8988T (cell line): Measurements from ENCODE around the gene FAM20C.

Experiments used
- DNase-seq: peaks from one replicate; pipeline ENCODE4 v3.0.0; 2011

The FAM20C gene

DNA sequence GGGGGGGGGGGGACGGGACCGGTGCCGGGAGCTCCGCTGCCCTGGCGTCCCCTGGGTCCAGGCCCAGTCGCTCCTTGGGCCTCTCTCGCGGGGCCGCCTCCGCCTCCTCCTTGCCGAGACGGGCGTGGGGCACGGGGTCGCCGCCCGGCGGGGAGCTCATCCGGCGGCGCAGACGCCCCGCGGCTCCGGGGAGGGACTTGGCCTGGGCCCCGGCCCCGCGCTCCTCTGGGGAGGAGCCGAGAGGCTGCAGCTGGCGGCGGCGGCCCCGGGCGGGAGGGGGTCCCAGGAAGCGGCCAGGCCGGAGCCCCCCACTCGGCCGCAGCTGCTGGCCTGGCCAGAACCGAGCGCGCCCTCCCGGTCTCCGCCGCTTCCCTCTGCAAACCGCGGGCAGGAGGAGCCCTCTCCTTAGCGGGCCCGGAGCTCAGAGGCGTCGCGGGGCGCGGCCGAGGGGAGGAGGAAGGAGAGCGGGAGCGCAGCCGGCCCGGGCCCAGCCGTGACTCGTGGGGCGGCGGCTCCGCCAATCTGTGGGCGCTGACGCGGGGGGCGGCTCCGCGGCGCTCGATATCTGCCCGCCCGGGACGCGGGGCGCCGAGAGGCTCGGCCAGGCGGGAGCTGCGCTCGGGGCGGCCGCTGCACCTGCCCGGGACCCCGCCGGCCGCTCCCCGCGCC, at the start of gene FAM20C:
TSS of gene FAM20C (plus strand) at position 591 of the 669 bp plus-strand sequence. CDS start 629 bp downstream, outside the sequence.
- DNase-seq: peak; percentile 85

DNA sequence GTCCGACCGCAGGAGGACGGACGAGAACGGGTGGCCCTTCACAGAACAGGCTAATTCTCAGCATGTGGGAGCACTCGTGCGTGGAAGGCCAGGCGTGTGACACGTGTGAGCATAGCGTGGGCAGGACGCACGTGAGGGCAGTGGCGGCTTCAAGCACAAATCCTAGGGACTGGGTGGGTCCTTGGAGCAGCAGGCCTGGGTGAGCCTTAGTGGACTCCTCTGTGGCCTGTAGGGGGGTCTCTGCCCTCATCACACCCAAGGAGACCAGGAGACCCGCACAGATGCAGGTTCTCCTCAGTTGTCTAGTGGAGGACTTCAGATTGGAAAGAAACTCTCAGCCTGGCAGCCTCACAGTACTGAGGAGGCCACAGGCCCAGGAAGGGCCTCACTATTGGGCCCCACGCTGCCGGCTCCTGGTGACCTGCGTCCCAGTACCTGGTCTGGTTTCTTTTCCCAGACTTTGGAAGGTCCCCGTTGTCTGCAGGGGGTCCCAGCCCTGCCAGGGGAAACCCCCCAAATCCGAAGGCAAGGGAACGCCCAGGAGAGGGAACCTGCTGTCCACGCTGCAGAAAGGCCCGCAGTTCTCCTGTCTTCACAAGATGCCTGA, 49.1 kb upstream of the FAM20C start:
- no peak for DNase-seq

- DNase-seq: no peak
Measured at GRCh38 chr7:143811-144453, 48.4 kb upstream of the FAM20C start.

DNA sequence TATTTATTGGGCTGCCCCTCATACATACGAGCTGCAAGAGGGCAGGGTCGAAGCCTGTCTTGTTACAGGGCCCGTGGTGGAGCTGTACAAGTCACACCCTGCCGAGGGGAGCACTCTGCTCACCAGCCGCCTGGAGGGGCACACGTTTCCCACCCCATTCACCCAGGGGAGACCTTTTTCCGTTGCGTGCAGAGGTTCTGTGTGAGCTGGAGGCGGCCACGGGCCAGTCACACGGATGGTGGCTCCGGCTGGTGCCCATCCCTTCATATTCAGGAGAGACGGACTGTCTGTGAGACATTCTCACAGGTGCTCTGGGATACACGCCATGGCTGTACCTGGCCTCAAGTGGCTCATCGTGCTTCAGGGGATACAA, 47.9 kb upstream of the FAM20C start:
- no peak for DNase-seq

GRCh38 chr7:145863-146262, 46.5 kb upstream of the FAM20C start:
- DNase-seq: no peak

DNA sequence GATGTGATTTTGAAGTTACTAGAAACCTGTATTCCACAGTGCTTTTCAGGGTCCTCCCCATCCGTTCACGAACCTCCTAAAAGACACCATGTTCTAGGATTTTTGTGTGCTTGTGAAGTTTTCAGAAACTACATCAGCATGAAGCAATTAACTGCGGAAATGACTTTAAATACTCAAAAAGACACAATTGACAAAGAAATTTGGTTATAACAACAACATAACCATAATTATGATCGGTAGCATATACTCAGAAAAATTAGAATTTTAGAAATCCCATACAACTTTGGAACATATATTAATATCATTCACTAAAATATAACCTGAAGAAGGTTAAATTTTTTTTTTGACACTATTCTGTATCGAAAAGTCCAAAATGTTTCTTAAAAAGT, 43.8 kb upstream of the FAM20C start:
- DNase-seq: no peak

DNA sequence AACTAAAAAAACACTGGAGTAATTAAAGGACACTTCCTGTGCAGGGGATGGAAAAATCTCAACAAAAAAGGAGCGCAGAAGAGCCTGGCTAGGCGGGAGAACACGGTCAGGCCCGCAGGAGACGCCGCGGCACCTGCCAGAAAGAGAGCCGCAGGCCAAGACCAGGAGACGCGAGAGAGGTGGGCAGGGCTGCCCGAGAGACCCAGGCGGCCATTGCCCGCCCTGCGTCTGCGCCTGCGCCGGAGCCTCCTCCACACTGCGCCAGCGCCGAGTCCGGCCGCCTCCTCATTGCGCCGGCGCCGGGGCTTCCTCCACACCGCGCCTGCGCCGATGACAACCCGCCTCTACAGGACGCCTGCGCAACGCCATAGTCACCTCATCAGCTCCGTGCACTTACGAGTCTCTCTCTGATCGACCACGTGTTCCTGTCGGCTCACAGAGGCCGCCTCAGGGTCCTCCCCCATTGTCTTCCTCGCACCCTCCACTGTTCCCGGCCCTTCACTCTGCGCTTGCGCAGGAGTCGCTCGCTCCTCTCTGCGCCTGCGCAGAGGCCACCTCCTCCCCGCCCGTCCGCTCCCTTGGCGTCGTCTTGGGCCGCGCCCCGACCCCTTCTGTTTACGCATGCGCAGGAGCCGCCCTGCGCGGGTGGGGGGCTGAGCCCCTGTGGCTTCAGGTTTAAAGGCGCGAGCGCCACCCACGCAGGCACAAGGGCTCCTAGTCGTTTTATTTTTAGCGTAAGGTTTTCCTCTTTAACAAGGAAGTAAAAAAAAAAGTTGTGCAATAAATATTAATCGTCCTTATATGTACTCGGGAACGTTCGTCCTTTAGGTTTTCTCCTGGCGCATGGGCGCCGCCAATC, 43.2 kb upstream of the FAM20C start:
- DNase-seq: peak; percentile 75

GRCh38 chr7:149791-150636, 42.4 kb upstream of the FAM20C start:
- no peak for DNase-seq

GRCh38 chr7:150811-151221, 41.6 kb upstream of the FAM20C start:
- no peak for DNase-seq

DNA sequence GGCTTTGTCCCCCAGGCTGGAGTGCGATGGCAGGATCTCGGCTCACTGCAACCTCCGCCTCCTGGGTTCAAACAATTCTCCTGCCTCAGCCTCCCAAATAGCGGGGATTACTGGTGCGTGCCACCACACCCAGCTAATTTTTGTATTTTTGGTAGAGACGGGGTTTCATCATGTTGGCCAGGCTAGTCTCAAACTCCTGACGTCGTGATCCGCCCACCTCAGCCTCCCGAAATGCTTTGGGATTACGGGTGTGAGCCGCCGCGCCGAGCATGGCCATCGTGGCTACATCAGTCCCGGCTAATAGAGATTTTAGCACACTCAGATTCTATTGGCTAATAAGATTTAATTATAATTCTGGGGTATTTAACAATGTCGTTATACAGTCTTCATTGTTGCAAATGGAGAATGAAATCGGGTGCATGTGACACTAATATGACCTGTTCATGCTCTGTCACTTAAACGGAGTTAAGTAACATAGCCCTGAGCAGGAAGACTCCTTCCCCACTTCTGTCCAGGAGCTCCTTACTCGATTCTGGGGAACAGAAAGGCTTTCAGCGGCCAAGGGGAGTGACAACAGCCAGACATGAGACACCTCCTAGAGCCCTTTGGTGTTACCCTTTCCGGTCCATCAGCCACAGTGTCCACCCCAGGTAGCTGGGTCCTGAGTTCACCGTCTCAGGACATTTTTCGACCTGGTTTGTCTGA, 40.9 kb upstream of the FAM20C start:
- no peak for DNase-seq

DNA sequence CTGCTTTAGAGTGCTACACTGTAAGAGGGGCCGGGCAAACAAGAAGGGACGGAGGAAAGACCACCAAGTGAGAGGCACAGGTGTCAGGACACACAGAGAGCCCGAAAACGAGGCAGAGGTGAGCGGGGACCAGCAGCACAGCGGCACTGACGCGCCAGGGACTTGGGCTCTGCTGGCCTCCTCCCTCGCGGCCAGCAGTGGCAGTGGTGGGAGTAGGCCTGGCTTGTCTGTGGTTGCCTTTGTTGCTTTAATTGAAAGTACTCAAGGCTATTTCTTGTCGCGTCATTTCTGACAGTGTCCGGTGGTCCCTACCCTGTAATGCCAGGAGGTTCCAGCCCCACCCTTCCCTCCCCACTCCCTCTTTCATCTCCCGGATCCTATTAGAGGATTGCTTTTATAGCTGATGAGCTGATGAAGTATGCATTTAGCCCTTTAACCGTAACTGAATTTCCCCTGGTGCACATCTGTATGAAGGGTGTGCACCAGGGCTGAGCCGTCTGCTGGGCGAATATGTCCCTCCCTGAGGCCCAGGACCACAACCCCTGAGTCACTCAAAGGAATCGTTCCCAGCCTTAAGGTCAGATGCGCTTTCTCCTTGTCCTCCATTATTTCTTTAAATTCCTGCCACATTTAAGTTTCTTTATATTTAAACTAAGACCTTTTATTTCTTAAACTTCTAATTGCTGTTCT, 39.5 kb upstream of the FAM20C start:
- DNase-seq: no peak

DNA sequence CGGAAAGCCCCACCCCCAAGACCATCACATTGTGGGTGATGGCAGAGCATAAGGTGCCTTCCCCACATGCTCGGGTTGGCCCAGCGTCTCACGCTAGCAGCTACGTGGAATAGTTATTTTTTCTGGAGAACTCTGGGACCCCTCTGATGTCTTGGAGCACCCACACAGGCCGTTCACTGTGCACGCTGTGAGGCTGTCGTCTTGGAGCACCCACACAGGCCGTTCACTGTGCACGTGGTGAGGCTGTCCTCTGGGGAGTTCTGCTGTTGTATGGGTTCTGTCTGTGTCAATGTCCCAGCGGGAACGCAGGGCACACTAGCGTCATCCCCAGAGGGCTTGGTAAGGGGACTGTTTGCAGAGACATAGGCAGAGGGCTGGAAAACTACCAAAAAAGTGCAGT, 38.8 kb upstream of the FAM20C start:
- DNase-seq: no peak

- no peak for DNase-seq
Measured at GRCh38 chr7:154096-154799, 38.1 kb upstream of the FAM20C start.

DNA sequence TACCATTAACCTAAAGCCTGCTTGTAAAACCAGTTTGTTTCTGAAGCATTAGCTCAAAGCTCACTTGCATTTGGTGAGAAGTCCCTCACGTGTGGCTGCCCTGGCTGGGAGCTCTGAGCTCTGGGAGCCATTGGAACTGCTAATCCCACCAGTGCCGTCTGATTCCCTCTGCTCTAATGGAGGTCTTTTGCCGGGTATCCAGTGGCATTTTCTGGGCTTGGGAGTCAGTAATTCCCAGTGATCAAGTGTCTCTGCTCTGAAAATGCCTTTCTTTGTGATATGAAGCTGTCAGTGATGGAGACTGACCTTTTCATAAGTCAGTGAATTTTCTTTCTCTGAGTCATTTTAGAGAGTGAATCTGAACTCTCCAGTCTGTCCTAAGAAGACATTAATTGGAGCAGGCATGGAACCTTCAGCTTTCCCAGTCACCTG, 36.9 kb upstream of the FAM20C start:
- DNase-seq: no peak

GRCh38 chr7:156111-157007, 36.0 kb upstream of the FAM20C start:
- no peak for DNase-seq

DNA sequence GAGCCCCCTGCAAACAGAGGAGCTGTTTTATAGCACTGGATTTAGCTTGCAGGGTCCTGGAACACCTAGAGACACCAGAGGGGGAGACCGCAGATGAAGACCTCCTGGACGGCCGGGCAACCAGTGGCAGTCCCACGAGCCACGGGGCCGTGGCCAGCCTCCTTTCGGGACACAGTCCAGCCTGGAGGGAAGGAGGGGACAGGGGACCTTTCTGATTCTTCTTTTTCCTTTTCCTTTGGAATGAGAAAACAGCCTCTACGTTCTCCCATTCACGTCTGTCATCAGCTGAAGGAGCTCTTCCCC, 35.4 kb upstream of the FAM20C start:
- DNase-seq: no peak

GRCh38 chr7:157771-158625, 34.4 kb upstream of the FAM20C start:
- no peak for DNase-seq

- DNase-seq: no peak
Measured at GRCh38 chr7:158771-159170, 33.6 kb upstream of the FAM20C start.
